Measurements from ENCODE around the gene SRSF4.

DNA sequence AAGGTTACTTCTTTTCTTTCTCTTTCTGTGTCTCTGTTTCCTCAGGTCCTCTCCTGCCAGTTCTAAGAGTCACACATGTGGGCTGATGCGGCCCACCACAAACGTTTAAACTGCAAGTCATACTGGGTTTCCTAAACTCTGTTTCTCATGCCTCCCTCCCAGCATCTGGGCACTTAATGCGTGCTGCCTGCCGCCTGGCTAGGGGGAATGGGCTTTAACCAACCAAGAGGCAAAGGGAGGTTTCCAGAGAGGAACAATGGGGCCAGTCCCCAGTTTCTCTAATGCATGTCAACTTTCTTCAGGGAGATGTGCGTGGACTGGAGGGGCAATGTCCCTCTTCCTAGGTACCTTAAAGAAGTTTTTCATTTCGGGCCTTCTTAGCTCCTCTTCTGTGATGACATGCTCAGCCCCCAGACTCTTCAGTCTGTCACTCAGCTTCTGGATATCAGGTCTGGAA lies 19.9 kb upstream of the SRSF4 start:
- no peak for TF ChIP-seq SP1 (IDR thresholded peaks at IDR 0.05)
- TF ChIP-seq, protein P1, sequence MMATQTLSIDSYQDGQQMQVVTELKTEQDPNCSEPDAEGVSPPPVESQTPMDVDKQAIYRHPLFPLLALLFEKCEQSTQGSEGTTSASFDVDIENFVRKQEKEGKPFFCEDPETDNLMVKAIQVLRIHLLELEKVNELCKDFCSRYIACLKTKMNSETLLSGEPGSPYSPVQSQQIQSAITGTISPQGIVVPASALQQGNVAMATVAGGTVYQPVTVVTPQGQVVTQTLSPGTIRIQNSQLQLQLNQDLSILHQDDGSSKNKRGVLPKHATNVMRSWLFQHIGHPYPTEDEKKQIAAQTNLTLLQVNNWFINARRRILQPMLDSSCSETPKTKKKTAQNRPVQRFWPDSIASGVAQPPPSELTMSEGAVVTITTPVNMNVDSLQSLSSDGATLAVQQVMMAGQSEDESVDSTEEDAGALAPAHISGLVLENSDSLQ (IDR thresholded peaks at IDR 0.05), result no peak
- TF ChIP-seq ELF4 (IDR thresholded peaks at IDR 0.05), result no peak
- no peak for TF ChIP-seq FOXA1 (IDR thresholded peaks at IDR 0.05)
- TF ChIP-seq L3MBTL2 (conservative IDR thresholded peaks at IDR 0.05), result no peak
- TF ChIP-seq BHLHE40 (IDR thresholded peaks at IDR 0.05; ENCODE audit: borderline replicate concordance), result no peak
- no peak for TF ChIP-seq NFRKB (IDR thresholded peaks at IDR 0.05)
- TF ChIP-seq ZNF384 (IDR thresholded peaks at IDR 0.05), result no peak
- no peak for TF ChIP-seq FOXM1 (IDR thresholded peaks at IDR 0.05; ENCODE audit: borderline replicate concordance)
- TF ChIP-seq ARNT (IDR thresholded peaks at IDR 0.05), result no peak
- TF ChIP-seq FOXK2 (IDR thresholded peaks at IDR 0.05), result no peak
